Prostate gland (tissue), 2 donors: ENCODE results near the gene RALGPS1. TPM values are rescaled to one million over a fixed set of nuclear protein-coding genes. Genes with fewer than 3 reads are reported as not detected.

Source experiments
- DNase-seq: peaks from one replicate; pipeline ENCODE4 v3.0.0-alpha.2; 2019; ENCODE audit warnings: low spot score
- H3K27ac ChIP-seq, 2 donors: fragments of 200-600 bp; sonication (generic); 2 replicates each; pipeline ENCODE4 v1.5.1; 2017 to 2019
- H3K27me3 ChIP-seq: fragments of 200-600 bp; sonication (generic); replicated peaks from 2 replicates; pipeline ENCODE4 v1.5.1; 2019; ENCODE audit not compliant: insufficient read depth
- H3K36me3 ChIP-seq, 2 donors: fragments of 200-600 bp; sonication (generic); 1 replicate in 1 of 2; 2 replicates in 1 of 2; pipeline versions ENCODE4 v1.5.1 to v1.8.1; 2017 to 2019
- H3K4me1 ChIP-seq: fragments of 200-600 bp; sonication (generic); replicated peaks from 2 replicates; pipeline ENCODE4 v1.5.1; 2019
- H3K4me3 ChIP-seq, 2 donors: fragments of 200-600 bp; sonication (generic); 2 replicates each; pipeline ENCODE4 v1.5.1; 2017 to 2019
- H3K9me3 ChIP-seq: fragments of 200-600 bp; sonication (generic); 2 replicates; pipeline ENCODE4 v1.5.1; 2017
- CTCF ChIP-seq, 4 experiments: fragments of 200-600 bp in 2 of 4; fragments of 450-650 bp in 2 of 4; sonication (generic) in 2 of 4; IDR thresholded peaks; 1 replicate in 3 of 4; 2 replicates in 1 of 4; pipeline ENCODE4 v1.5.1; 2016 to 2019; ENCODE audit warnings: antibody characterized with exemption in 4 of 4, mild to moderate bottlenecking in 2 of 4, moderate library complexity in 2 of 4
- POLR2A ChIP-seq: fragments of 450-650 bp; IDR thresholded peaks from one replicate; pipeline ENCODE4 v1.6.1; 2016; ENCODE audit warnings: antibody characterized with exemption, mild to moderate bottlenecking
- POLR2AphosphoS5 ChIP-seq: sonication (generic); formaldehyde crosslinking; IDR thresholded peaks from one replicate; pipeline ENCODE4 v1.6.1; 2017; ENCODE audit warnings: antibody characterized with exemption
- WGBS: methylation state at CpG from one replicate; pipeline ENCODE4 v1.1.5; 2018; 5-methylcytosine and 5-hydroxymethylcytosine counted together
- intact Hi-C: fragments of 100-400 bp; cut with DNase I; formaldehyde crosslinking; loops from one replicate; pipeline ENCODE4 v1.14.2; 2022
- total RNA-seq, 2 donors: library from RNA; depleted of rRNA; stranded (reverse); fragments of >200 nt; gene quantifications; one replicate each; pipeline ENCODE4 v1.1.0, GENCODE V29; 2016

Gene RALGPS1
- total RNA-seq, 2 donors from 2014 or later = 14.7 to 20.7 TPM

- no peak overlapping the region for H3K4me3 ChIP-seq
- no peak for DNase-seq
- no peaks in the 10 kb centered on the region for H3K9me3 ChIP-seq
- WGBS = 67% methylated on average over 11 of the region's 11 CpGs
- H3K27me3 ChIP-seq = no peaks in the 10 kb centered on the region
- no peaks in the 10 kb centered on the region for H3K4me1 ChIP-seq
- no peaks in the 10 kb centered on the region for H3K36me3 ChIP-seq
- intact Hi-C loops = no loop called here
- no peak overlapping the region for H3K27ac ChIP-seq
- TF ChIP-seq CTCF (IDR thresholded peaks at IDR 0.05) (no peak), POLR2A (no peak), POLR2AphosphoS5 (no peak)
Observed at GRCh38 chr9:126952205-126952977, 37.8 kb downstream of the RALGPS1 start.

GRCh38 chr9:126953041-126953809, 38.6 kb downstream of the RALGPS1 start:
- WGBS = 69% methylated on average over 8 of the region's 8 CpGs
- no peak overlapping the region for H3K27ac ChIP-seq

GRCh38 chr9:126955811-126956210, 41.2 kb downstream of the RALGPS1 start:
- DNase-seq = no peak
- Histone ChIP-seq H3K27me3 (no peaks in the 10 kb centered on the region), H3K4me1 (no peaks in the 10 kb centered on the region), H3K36me3 (no peaks in the 10 kb centered on the region), H3K27ac (no peak overlapping the region), H3K9me3 (no peaks in the 10 kb centered on the region), H3K4me3 (no peak overlapping the region)
- no peak for TF ChIP-seq POLR2A
- no peak for TF ChIP-seq CTCF (IDR thresholded peaks at IDR 0.05)
- TF ChIP-seq POLR2AphosphoS5 = no peak
- intact Hi-C loops = loop anchor here (5.0 kb wide), 1 partner anchor 66 kb away; no protein-coding TSS in a partner anchor
- WGBS = 88% methylated on average over 5 of the region's 5 CpGs

More at GRCh38 chr9:126953041-126953809, 38.6 kb downstream of the RALGPS1 start:
- Histone ChIP-seq H3K4me3 (no peak overlapping the region), H3K4me1 (no peaks in the 10 kb centered on the region), H3K9me3 (no peaks in the 10 kb centered on the region), H3K27me3 (no peaks in the 10 kb centered on the region), H3K36me3 (no peaks in the 10 kb centered on the region)
- TF ChIP-seq CTCF (IDR thresholded peaks at IDR 0.05) (no peak), POLR2A (no peak), POLR2AphosphoS5 (no peak)
- intact Hi-C loops = no loop called here
- no peak for DNase-seq

GRCh38 chr9:126956917-126957686, 42.5 kb downstream of the RALGPS1 start:
- Histone ChIP-seq H3K27me3 (no peaks in the 10 kb centered on the region), H3K4me3 (no peak overlapping the region), H3K9me3 (no peaks in the 10 kb centered on the region), H3K27ac (no peak overlapping the region), H3K36me3 (no peaks in the 10 kb centered on the region), H3K4me1 (no peaks in the 10 kb centered on the region)
- DNase-seq = no peak
- intact Hi-C loops = loop anchor here (5.0 kb wide), 1 partner anchor 65 kb away; no protein-coding TSS in a partner anchor
- WGBS = 93% methylated on average over 7 of the region's 7 CpGs
- TF ChIP-seq POLR2AphosphoS5 (no peak), POLR2A (no peak), CTCF (IDR thresholded peaks at IDR 0.05) (no peak)
